PC-3 (cell line): ENCODE measurements around the gene SLC48A1. TPM values are rescaled to one million over a fixed set of nuclear protein-coding genes. Genes with fewer than 3 reads are reported as not detected.
A peak's percentile ranks its signal among the peaks of the same experiment; 100 is the strongest.

Experiments
- ATAC-seq: fragments of 200-7000 bp; cut with Tn5 transposase; 2 replicates; pipeline ENCODE4 v1.9.1; 2020; ENCODE audit warnings: mild to moderate bottlenecking, moderate library complexity
- BruUV-seq: library from RNA; stranded (reverse); fragments of 400-500 nt; replicated peaks from 2 replicates; lab custom pipeline; 2021; lab: Mats Ljungman, UMichigan
- CTCF ChIA-PET: fragments of 300-600 bp; sonication (Branson Sonifier 250); formaldehyde crosslinking; loops from one replicate; lab custom pipeline; 2022; ENCODE audit warnings: antibody characterized with exemption; lab: Charles Lee
- POLR2A ChIA-PET: fragments of 300-600 bp; sonication (Branson Sonifier 250); formaldehyde crosslinking; loops from one replicate; lab custom pipeline; 2022; ENCODE audit warnings: antibody characterized with exemption; ENCODE audit not compliant: unreplicated experiment; lab: Charles Lee
- DNase-seq: peaks from one replicate; pipeline ENCODE4 v3.0.0-alpha.2; 2015
- H2AFZ ChIP-seq: fragments of 300-600 bp; sonication (generic); 2 replicates; pipeline ENCODE4 v1.6.0; 2016; ENCODE audit warnings: antibody characterized with exemption, low read length
- H3F3A ChIP-seq: fragments of 300-600 bp; sonication (generic); one replicate; pipeline ENCODE4 v1.6.0; 2017; ENCODE audit warnings: antibody characterized with exemption, low read length, control low read depth, mild to moderate bottlenecking; ENCODE audit not compliant: unreplicated experiment
- H3K27ac ChIP-seq: fragments of 300-600 bp; sonication (generic); 2 replicates; pipeline ENCODE4 v1.5.1; 2016; ENCODE audit warnings: mild to moderate bottlenecking, low read length
- H3K27me3 ChIP-seq: fragments of 300-600 bp; sonication (generic); 2 replicates; pipeline ENCODE4 v1.6.1; 2016; ENCODE audit warnings: low read length, mixed read lengths
- H3K36me3 ChIP-seq: fragments of 300-600 bp; sonication (generic); 2 replicates; pipeline ENCODE4 v1.6.1; 2016; ENCODE audit warnings: low read depth, mixed run types, low read length, mixed read lengths
- H3K4me1 ChIP-seq: fragments of 300-600 bp; sonication (generic); 2 replicates; pipeline ENCODE4 v1.5.1; 2016; ENCODE audit warnings: low read length; ENCODE audit not compliant: insufficient read depth
- H3K4me2 ChIP-seq: fragments of 300-600 bp; sonication (generic); 2 replicates; pipeline ENCODE4 v1.6.0; 2016; ENCODE audit warnings: low read length
- H3K4me3 ChIP-seq: fragments of 300-600 bp; sonication (generic); 2 replicates; pipeline ENCODE4 v1.5.1; 2016; ENCODE audit warnings: mild to moderate bottlenecking, low read length, mixed read lengths
- H3K79me2 ChIP-seq: fragments of 300-600 bp; sonication (generic); 2 replicates; pipeline ENCODE4 v1.6.1; 2017; ENCODE audit warnings: low read length, mixed read lengths
- H3K9ac ChIP-seq: fragments of 300-600 bp; sonication (generic); 2 replicates; pipeline ENCODE4 v1.6.0; 2016; ENCODE audit warnings: mild to moderate bottlenecking, low read length
- H3K9me2 ChIP-seq: fragments of 300-600 bp; sonication (generic); replicated peaks from 2 replicates; pipeline ENCODE4 v1.6.1; 2016; ENCODE audit warnings: mixed run types, low read length, mixed read lengths
- H3K9me3 ChIP-seq: fragments of 300-600 bp; sonication (generic); 2 replicates; pipeline ENCODE4 v1.6.1; 2016; ENCODE audit warnings: low read length, mixed read lengths
- H4K20me1 ChIP-seq: fragments of 300-600 bp; sonication (generic); 2 replicates; pipeline ENCODE4 v1.6.1; 2016; ENCODE audit warnings: low read length, mixed read lengths
- EZH2 ChIP-seq: fragments of 300-600 bp; sonication (generic); IDR thresholded peaks from one replicate; pipeline ENCODE4 v1.6.1; 2017; ENCODE audit warnings: antibody characterized with exemption, mild to moderate bottlenecking, low read length; ENCODE audit not compliant: unreplicated experiment
- EZH2phosphoT487 ChIP-seq: fragments of 300-600 bp; sonication (generic); IDR thresholded peaks from 2 replicates; pipeline ENCODE4 v1.6.1; 2018; ENCODE audit warnings: mild to moderate bottlenecking, antibody characterized with exemption, low read length, borderline replicate concordance
- intact Hi-C: fragments of 100-400 bp; cut with micrococcal nuclease; formaldehyde crosslinking; loops from 2 replicates; pipeline ENCODE4 v1.9.0; 2023
- total RNA-seq: library from RNA; depleted of rRNA; stranded (reverse); fragments of >200 nt; gene quantifications from 2 replicates; pipeline ENCODE4 v1.2.3, GENCODE V29; 2014
- TF ChIP-seq, protein P1 (sequence below): fragments of 300-600 bp; sonication (generic); conservative IDR thresholded peaks from 2 replicates; pipeline ENCODE4 v1.5.1; 2017; ENCODE audit warnings: antibody characterized with exemption, low read depth, mild to moderate bottlenecking, low read length

The SLC48A1 gene
- total RNA-seq, 1 experiment from 2014 or later = 21.4 TPM

DNA sequence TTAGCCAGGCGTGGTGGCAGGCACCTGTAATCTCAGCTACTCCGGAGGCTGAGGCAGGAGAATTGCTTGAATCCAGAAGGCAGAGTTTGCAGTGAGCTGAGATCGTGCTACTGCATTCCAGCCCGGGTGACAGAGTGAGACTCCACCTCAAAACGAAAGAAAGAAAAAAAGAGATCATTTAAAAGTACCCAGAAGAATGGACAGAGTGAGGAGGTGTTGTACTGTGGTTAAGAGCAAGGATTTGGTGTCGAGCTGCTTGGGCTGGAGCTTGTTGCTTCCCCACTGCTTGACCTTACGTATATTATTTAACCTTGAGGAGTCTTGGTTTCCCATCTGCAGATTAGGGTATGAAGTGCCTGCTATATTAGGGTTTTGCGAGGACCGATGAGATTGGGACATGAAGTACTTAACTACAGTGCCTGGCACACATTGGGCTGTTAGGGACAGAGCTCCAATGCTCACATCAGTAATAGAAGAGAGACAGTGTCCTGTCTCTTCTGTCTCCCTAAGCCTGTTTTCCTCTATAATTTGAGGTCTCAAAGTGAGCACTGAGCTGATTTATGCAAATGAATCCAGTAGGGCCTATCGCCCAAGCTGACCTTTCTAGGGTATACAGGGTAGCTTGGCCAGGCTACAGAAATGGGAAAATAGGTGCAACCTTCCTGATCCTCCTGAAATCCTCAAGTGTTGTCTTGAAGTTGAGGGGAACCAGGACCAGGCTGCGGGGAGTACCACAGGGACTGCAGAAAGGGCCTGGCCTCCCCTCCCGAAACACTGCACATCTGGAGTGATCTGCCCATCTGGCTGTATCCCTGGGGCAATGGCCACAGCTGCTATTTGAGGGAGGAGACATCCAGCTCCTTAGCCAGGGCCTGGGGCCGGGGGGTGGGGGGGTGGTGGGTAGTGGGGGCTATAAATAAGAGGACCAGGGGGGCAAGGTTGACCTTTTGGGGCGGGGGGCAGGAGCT, 55.3 kb downstream of the SLC48A1 start:
- H3K4me3 ChIP-seq = no peak overlapping the region
- ChIA-PET POLR2A (no interaction called here), CTCF (no interaction called here)
- H2AFZ ChIP-seq = no peak overlapping the region
- H3K36me3 ChIP-seq = no peaks in the 10 kb centered on the region
- H3K27me3 ChIP-seq = no peaks in the 10 kb centered on the region
- no peak overlapping the region for H3K9ac ChIP-seq
- H3K27ac ChIP-seq = no peak overlapping the region
- BruUV-seq = no TSS peak
- H4K20me1 ChIP-seq = no peaks in the 10 kb centered on the region
- no peaks in the 10 kb centered on the region for H3K9me3 ChIP-seq
- intact Hi-C loops = loop anchor here (10.0 kb wide), 1 partner anchor 117 kb away; no protein-coding TSS in a partner anchor
- ATAC-seq = peak; percentile 12
- H3K9me2 ChIP-seq = no peaks in the 10 kb centered on the region
- peaks cover 51% of the 10 kb centered on the region for H3K4me1 ChIP-seq
- TF ChIP-seq EZH2 (no peak), EZH2phosphoT487 (no peak)
- TF ChIP-seq, protein P1, sequence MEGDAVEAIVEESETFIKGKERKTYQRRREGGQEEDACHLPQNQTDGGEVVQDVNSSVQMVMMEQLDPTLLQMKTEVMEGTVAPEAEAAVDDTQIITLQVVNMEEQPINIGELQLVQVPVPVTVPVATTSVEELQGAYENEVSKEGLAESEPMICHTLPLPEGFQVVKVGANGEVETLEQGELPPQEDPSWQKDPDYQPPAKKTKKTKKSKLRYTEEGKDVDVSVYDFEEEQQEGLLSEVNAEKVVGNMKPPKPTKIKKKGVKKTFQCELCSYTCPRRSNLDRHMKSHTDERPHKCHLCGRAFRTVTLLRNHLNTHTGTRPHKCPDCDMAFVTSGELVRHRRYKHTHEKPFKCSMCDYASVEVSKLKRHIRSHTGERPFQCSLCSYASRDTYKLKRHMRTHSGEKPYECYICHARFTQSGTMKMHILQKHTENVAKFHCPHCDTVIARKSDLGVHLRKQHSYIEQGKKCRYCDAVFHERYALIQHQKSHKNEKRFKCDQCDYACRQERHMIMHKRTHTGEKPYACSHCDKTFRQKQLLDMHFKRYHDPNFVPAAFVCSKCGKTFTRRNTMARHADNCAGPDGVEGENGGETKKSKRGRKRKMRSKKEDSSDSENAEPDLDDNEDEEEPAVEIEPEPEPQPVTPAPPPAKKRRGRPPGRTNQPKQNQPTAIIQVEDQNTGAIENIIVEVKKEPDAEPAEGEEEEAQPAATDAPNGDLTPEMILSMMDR = no peak
- no peaks in the 10 kb centered on the region for H3K79me2 ChIP-seq
- no peak overlapping the region for H3K4me2 ChIP-seq
- no peak for DNase-seq
- H3F3A ChIP-seq = peaks cover 4% of the 10 kb centered on the region

DNA sequence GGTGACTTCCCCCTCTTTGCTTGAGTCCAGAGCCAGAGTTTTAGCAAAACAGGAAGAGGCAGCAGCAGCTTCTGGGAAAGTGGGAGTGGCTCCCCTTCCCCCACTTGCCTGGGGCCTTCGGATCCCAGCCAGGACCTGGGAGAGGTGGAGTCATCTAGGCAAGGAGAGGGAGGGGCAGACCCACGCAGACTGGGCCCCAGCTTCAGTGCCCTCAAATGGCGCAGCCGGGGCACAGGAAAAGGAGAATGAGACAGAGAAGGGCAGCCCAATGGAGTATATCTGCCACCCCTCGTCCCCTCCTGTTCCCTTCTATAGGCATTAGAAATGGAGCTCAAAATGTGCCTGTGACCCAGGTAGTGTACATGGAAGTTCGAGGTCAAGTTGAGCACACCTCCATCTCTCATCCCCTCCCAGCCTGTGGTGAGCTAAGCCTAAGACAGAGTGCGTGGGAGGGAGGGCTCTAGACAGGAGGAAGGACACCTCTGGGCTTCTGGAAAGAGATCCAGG, 56.0 kb downstream of the SLC48A1 start:
- no peak overlapping the region for H3K9ac ChIP-seq
- peaks cover 4% of the 10 kb centered on the region for H3F3A ChIP-seq
- no peaks in the 10 kb centered on the region for H3K27me3 ChIP-seq
- H3K4me3 ChIP-seq = peak overlapping the region; percentile 20; the same call in 1 of the 2 replicates
- ChIA-PET CTCF (interaction anchor here (0.5 kb wide), 1 partner anchor 13 kb away, joined by 3 read pairs; no protein-coding TSS in a partner anchor), POLR2A (interaction anchor here (0.7 kb wide), 1 partner anchor 15 kb away, joined by 3 read pairs; no protein-coding TSS in a partner anchor)
- no peaks in the 10 kb centered on the region for H4K20me1 ChIP-seq
- DNase-seq = peak; percentile 90
- no peaks in the 10 kb centered on the region for H3K79me2 ChIP-seq
- no peaks in the 10 kb centered on the region for H3K36me3 ChIP-seq
- peak overlapping the region; percentile 70 for H3K4me2 ChIP-seq
- TF ChIP-seq, protein P1 = no peak
- TF ChIP-seq EZH2 (no peak), EZH2phosphoT487 (no peak)
- peaks cover 44% of the 10 kb centered on the region for H3K4me1 ChIP-seq
- H3K9me3 ChIP-seq = no peaks in the 10 kb centered on the region
- ATAC-seq = peak; percentile 77
- H3K9me2 ChIP-seq = no peaks in the 10 kb centered on the region
- peak overlapping the region; percentile 23 for H3K27ac ChIP-seq
- H2AFZ ChIP-seq = peak overlapping the region; percentile 83
- BruUV-seq = no TSS peak
- intact Hi-C loops = loop anchor here (10.0 kb wide), 1 partner anchor 116 kb away; no protein-coding TSS in a partner anchor
